Activated T-helper 2 cell treated with anti-CD3 and anti-CD28 coated beads, Interferon-gamma antibody, Interleukin-2, Interleukin-4, amounts not matched to agents 10 μg/mL and 5 μg/mL and 100 μg/mL, durations not matched to agents 14 hours and 24 hours and 36 hours (primary cell): ENCODE results near the gene ABRACL. TPM values are rescaled to one million over a fixed set of nuclear protein-coding genes. Genes with fewer than 3 reads are reported as not detected.

Experiments
- DNase-seq: peaks from one replicate; pipeline ENCODE4 v3.0.0; 2021; ENCODE audit warnings: low spot score
- H3K27ac Mint-ChIP-seq: one replicate; pipeline ENCODE4 v1.8.0; 2021; ENCODE audit warnings: mixed read lengths
- H3K27me3 Mint-ChIP-seq: one replicate; pipeline ENCODE4 v1.8.0; 2021; ENCODE audit warnings: low read depth, mixed read lengths
- H3K36me3 Mint-ChIP-seq: one replicate; pipeline ENCODE4 v1.8.0; 2021; ENCODE audit warnings: low read depth, mixed read lengths
- H3K4me1 Mint-ChIP-seq: one replicate; pipeline ENCODE4 v1.8.0; 2021; ENCODE audit warnings: low read depth, mixed read lengths
- H3K4me3 Mint-ChIP-seq: one replicate; pipeline ENCODE4 v1.8.0; 2021; ENCODE audit warnings: low read depth, mild to moderate bottlenecking, moderate library complexity, mixed read lengths
- H3K9me3 Mint-ChIP-seq: one replicate; pipeline ENCODE4 v1.8.0; 2021; ENCODE audit warnings: mixed read lengths
- intact Hi-C: fragments of 100-400 bp; cut with micrococcal nuclease; formaldehyde crosslinking; loops from one replicate; pipeline ENCODE4 v1.15.1; 2023
- total RNA-seq: library from RNA; stranded (reverse); gene quantifications from 2 replicates; pipeline ENCODE4 v1.2.3, GENCODE V29; 2022

The ABRACL gene
- total RNA-seq, 1 donor from 2014 or later = 161 TPM

DNA sequence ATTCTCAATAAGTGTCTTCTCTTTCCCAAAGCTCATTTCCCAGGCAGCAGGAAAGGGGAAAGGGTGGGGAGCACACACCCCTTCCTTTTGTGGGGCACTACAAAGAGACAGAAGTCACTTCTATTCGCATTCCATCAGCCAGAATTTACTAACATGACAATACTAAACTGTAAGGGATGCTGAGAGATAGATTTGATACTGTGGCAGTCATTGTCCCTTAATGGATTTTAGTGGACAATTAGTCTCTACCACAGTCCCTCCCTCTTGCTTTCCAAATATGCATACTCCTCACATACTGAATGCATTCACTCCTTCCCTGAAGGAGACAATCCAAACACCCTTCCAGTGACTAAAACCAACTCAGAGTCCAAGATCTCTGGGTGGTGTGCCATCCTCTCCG lies 50.5 kb downstream of the ABRACL start:
- Mint-ChIP-seq H3K27me3 (peaks cover 2% of the 10 kb centered on the region), H3K9me3 (no peaks in the 10 kb centered on the region), H3K36me3 (no peaks in the 10 kb centered on the region), H3K4me3 (no peak overlapping the region), H3K4me1 (no peaks in the 10 kb centered on the region), H3K27ac (no peak overlapping the region)
- DNase-seq = no peak
- intact Hi-C loops = no loop called here

DNA sequence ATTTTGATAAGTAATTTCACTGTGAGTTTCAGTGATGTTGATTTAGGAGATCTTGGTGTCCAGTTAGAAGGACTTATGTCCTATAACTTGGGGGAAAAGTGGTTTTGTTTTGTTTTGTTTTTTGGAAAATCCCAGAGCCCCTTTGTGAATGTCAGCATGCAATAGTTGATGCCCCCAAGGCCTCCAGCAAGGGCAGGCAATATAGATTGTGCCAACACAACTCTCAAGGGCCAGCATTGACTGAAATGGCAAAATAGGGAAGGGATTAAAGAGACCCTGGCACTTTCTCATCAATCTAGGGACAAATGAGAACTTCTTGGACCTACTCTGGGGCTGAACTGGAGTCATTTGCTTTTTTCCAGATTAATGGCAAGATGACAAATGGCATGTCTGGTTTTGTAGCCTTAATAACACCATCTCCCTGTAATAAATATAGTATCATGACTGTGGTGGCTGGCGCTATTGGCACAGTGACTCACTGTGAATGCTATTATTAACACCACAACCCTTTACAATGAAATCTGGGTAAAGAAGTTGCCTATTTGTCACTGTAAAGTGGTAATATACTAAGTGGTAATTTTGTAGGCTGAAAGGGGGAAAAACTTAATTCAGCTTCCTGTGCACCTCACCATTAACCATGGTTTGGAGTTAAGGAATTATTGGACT lies 51.8 kb downstream of the ABRACL start:
- no peak overlapping the region for H3K4me3 Mint-ChIP-seq
- no peak overlapping the region for H3K27ac Mint-ChIP-seq
- H3K9me3 Mint-ChIP-seq = no peaks in the 10 kb centered on the region
- intact Hi-C loops = no loop called here
- no peak for DNase-seq
- no peaks in the 10 kb centered on the region for H3K36me3 Mint-ChIP-seq
- H3K27me3 Mint-ChIP-seq = peaks cover 2% of the 10 kb centered on the region
- H3K4me1 Mint-ChIP-seq = peaks cover 1% of the 10 kb centered on the region

DNA sequence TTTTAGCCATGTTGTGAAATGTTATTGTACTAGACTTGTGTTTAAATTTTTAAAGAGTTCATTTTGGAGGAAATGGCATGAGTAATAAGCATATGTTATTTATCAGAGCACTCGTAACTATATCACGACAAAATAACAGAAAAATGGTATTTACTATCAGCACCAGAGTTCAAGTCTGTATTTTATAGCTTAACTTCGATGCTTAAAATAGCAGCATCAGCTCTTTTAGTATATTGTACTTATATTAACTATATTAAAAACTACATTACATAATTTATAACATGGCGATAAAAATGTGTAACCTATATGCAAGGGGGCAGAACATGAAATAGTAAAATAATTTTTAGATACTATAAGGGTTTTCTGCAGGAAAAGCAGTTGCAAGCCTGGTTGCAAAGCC lies 52.9 kb downstream of the ABRACL start:
- intact Hi-C loops = no loop called here
- Mint-ChIP-seq H3K27ac (no peak overlapping the region), H3K27me3 (peaks cover 4% of the 10 kb centered on the region), H3K9me3 (no peaks in the 10 kb centered on the region), H3K4me1 (peaks cover 1% of the 10 kb centered on the region), H3K36me3 (no peaks in the 10 kb centered on the region), H3K4me3 (no peak overlapping the region)
- no peak for DNase-seq

DNA sequence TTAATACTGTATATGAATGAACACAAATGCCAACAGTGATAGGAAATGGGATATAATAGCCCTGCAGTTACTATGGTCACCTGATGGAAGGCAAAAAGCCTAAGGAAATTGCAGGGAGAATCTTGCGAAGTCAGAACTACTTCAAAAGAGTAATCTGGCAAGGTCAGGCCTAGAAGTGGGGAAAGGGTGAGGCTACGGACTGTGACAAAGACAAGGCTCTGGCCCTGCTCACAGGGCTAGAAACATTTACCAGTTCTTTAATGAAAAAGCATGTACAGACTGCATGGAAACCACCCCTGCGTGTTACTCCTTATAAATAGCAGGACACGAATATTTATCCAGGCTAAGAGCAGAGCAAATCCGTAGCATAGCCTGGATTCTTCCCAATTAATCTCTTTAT lies 53.8 kb downstream of the ABRACL start:
- DNase-seq = no peak
- Mint-ChIP-seq H3K4me3 (no peak overlapping the region), H3K4me1 (peaks cover 1% of the 10 kb centered on the region), H3K36me3 (no peaks in the 10 kb centered on the region), H3K27ac (no peak overlapping the region), H3K27me3 (peaks cover 4% of the 10 kb centered on the region), H3K9me3 (no peaks in the 10 kb centered on the region)
- intact Hi-C loops = no loop called here

DNA sequence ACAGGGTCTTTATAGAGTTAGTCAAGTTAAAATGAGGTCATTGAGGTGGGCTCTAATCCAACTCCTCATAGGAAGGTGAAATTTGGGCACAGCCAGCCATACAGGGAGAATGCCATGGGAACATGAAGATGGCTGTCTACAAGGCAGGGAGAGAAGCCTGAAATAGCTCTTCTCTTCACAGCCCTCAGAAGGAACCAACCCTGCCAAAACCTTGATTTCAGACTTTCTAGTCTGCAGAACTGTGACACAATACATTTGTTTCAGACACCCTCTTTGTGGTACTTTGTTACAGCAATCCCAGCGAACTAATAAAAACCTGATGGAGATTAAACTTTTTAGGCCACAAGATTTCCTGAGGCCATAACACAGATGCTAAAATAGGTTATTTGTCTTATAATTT lies 63.3 kb downstream of the ABRACL start:
- Mint-ChIP-seq H3K4me1 (peaks cover 2% of the 10 kb centered on the region), H3K27ac (no peak overlapping the region), H3K9me3 (no peaks in the 10 kb centered on the region), H3K36me3 (no peaks in the 10 kb centered on the region), H3K27me3 (peaks cover 5% of the 10 kb centered on the region), H3K4me3 (no peak overlapping the region)
- intact Hi-C loops = no loop called here
- no peak for DNase-seq

Other genes starting within 250 kb of the ABRACL start
- not detected in 2 replicates for gene ECT2L, start 232.7 kb upstream of the ABRACL start, total RNA-seq
- gene REPS1, start 40.5 kb upstream of the ABRACL start, total RNA-seq = 96.3 and 99.8 TPM in 2 replicates
- 33.6 and 36.9 TPM in 2 replicates for gene HECA, start 106.3 kb downstream of the ABRACL start, total RNA-seq